Sigmoid colon (tissue), 4 donors: Measurements from ENCODE around the gene MICAL2.

Source experiments
- POLR2A ChIP-seq, 2 donors: fragments of 450-650 bp; IDR thresholded peaks; one replicate each; pipeline ENCODE4 v1.6.1; 2016; ENCODE audit warnings: antibody characterized with exemption in 2 of 2, mild to moderate bottlenecking in 2 of 2, moderate library complexity in 2 of 2
- POLR2AphosphoS5 ChIP-seq, 4 donors: sonication (generic); formaldehyde crosslinking; IDR thresholded peaks; one replicate each; pipeline ENCODE4 v1.6.1; 2017; ENCODE audit warnings: antibody characterized with exemption in 4 of 4
- TF ChIP-seq, protein P1 (sequence below), 4 experiments: fragments of 450-650 bp in 3 of 4; fragments of 200-600 bp in 1 of 4; IDR thresholded peaks; one replicate each; pipeline ENCODE4 v1.5.1; 2016 to 2019; ENCODE audit warnings: antibody characterized with exemption in 4 of 4, mild to moderate bottlenecking in 3 of 4, moderate library complexity in 2 of 4

DNA sequence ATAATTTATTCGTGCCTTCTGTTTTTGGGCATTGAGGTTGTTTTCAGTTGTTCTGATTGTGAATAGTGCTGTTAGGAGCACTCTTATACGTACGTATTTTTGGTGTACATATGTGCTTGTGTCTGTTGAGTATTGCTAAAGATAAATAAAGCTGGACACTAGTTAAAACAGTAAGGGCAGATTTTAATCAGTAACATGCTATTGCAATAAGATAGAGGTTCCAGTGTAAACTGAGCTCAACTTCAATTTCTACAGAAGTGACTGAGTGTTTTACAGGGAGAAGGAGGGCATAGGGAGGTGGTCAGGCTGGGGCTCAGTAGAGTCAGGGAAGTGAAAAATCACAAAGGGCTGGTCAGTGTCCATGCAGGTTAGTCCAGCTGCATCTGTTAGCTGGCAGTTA is 191.0 kb downstream of the MICAL2 start:
- TF ChIP-seq, protein P1, sequence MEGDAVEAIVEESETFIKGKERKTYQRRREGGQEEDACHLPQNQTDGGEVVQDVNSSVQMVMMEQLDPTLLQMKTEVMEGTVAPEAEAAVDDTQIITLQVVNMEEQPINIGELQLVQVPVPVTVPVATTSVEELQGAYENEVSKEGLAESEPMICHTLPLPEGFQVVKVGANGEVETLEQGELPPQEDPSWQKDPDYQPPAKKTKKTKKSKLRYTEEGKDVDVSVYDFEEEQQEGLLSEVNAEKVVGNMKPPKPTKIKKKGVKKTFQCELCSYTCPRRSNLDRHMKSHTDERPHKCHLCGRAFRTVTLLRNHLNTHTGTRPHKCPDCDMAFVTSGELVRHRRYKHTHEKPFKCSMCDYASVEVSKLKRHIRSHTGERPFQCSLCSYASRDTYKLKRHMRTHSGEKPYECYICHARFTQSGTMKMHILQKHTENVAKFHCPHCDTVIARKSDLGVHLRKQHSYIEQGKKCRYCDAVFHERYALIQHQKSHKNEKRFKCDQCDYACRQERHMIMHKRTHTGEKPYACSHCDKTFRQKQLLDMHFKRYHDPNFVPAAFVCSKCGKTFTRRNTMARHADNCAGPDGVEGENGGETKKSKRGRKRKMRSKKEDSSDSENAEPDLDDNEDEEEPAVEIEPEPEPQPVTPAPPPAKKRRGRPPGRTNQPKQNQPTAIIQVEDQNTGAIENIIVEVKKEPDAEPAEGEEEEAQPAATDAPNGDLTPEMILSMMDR (IDR thresholded peaks at IDR 0.05): no peak
- no peak for TF ChIP-seq POLR2A (IDR thresholded peaks at IDR 0.05)
- no peak for TF ChIP-seq POLR2AphosphoS5 (IDR thresholded peaks at IDR 0.05)
